GM12878 (cell line): ENCODE measurements around the gene ANO10. TPM values are rescaled to one million over a fixed set of nuclear protein-coding genes. Genes with fewer than 3 reads are reported as not detected.

ENCODE experiments used
- ATAC-seq: fragments of 200-7000 bp; cut with Tn5 transposase; 3 replicates; pipeline ENCODE4 v1.9.1; 2020; ENCODE audit warnings: mild to moderate bottlenecking, moderate library complexity
- BruUV-seq: library from RNA; stranded (reverse); fragments of 400-500 nt; replicated peaks from 2 replicates; lab custom pipeline; 2021; lab: Mats Ljungman, UMichigan
- CTCF ChIA-PET: fragments of 300-600 bp; sonication (Branson Sonifier 250); formaldehyde crosslinking; extraction: SDS; loops from one replicate; lab custom pipeline; 2021; ENCODE audit warnings: inconsistent platforms; lab: Yijun Ruan, JAX
- POLR2A ChIA-PET: fragments of 350-600 bp; formaldehyde crosslinking; extraction: SDS; loops from one replicate; lab custom pipeline; 2021; ENCODE audit warnings: inconsistent platforms; lab: Charles Lee
- RAD21 ChIA-PET: fragments of 300-600 bp; sonication (Branson Sonifier 250); formaldehyde crosslinking; loops from one replicate; lab custom pipeline; 2023; ENCODE audit warnings: antibody characterized with exemption; ENCODE audit not compliant: unreplicated experiment; lab: Charles Lee
- SMC1A ChIA-PET: fragments of 300-600 bp; sonication (Branson Sonifier 250); formaldehyde crosslinking; loops from one replicate; lab custom pipeline; 2023; ENCODE audit not compliant: unreplicated experiment, uncharacterized antibody; lab: Charles Lee
- DNase-seq: peaks from one replicate; pipeline ENCODE4 v3.0.0-alpha.2; 2011; ENCODE audit warnings: low read depth, low spot score
- FAIRE-seq: peaks from 3 replicates; lab custom pipeline; 2011; peaks lifted over from hg19 to GRCh38; lab: Jason Lieb, UNC
- H2AFZ ChIP-seq: 2 replicates; pipeline ENCODE4 v1.6.0; 2011; ENCODE audit warnings: low read depth, low read length, control low read depth; ENCODE audit not compliant: control insufficient read depth
- H3K27ac ChIP-seq: 2 replicates; pipeline ENCODE4 v1.5.1; 2011; ENCODE audit warnings: control low read depth; ENCODE audit not compliant: control insufficient read depth, insufficient read depth
- H3K27me3 ChIP-seq, 2 experiments: replicated peaks in 1 of 2; 2 replicates each; pipeline versions ENCODE4 v1.6.0 to v1.6.1; 2011; ENCODE audit warnings: low read length in 1 of 2; ENCODE audit not compliant: control insufficient read depth in 2 of 2, insufficient read depth in 2 of 2
- H3K36me3 ChIP-seq, 2 experiments: 2 replicates each; pipeline ENCODE4 v1.5.1; 2011; ENCODE audit warnings: low read length in 1 of 2; ENCODE audit not compliant: control insufficient read depth in 2 of 2, insufficient read depth in 2 of 2
- H3K4me1 ChIP-seq: 2 replicates; pipeline ENCODE4 v1.6.1; 2011; ENCODE audit warnings: mild to moderate bottlenecking, low read length, moderate library complexity, mixed read lengths; ENCODE audit not compliant: control insufficient read depth, insufficient read depth
- H3K4me2 ChIP-seq: 2 replicates; pipeline ENCODE4 v1.6.0; 2011; ENCODE audit warnings: control low read depth; ENCODE audit not compliant: control insufficient read depth, insufficient read depth
- H3K4me3 ChIP-seq: fragments of 200-600 bp; sonication (generic); 2 replicates; pipeline ENCODE4 v1.5.1; 2016
- H3K79me2 ChIP-seq: 2 replicates; pipeline ENCODE4 v1.6.0; 2011; ENCODE audit warnings: low read length; ENCODE audit not compliant: control insufficient read depth, insufficient read depth
- H3K9ac ChIP-seq: 2 replicates; pipeline ENCODE4 v1.8.0; 2011; ENCODE audit warnings: low read length, control low read depth, mixed read lengths; ENCODE audit not compliant: control insufficient read depth, insufficient read depth
- H3K9me3 ChIP-seq: replicated peaks from 3 replicates; pipeline ENCODE4 v1.5.1; 2011; ENCODE audit warnings: mild to moderate bottlenecking, low read length; ENCODE audit not compliant: control insufficient read depth, insufficient read depth
- H4K20me1 ChIP-seq: 2 replicates; pipeline ENCODE4 v1.6.0; 2011; ENCODE audit not compliant: control insufficient read depth, insufficient read depth
- CREB1 ChIP-seq: IDR thresholded peaks from 2 replicates; pipeline ENCODE4 v1.6.1; 2012; ENCODE audit warnings: low read depth, mild to moderate bottlenecking, inconsistent platforms
- CREM ChIP-seq: IDR thresholded peaks from 2 replicates; pipeline ENCODE4 v1.6.1; 2014; ENCODE audit warnings: antibody characterized with exemption, low read depth
- GATAD2B ChIP-seq: fragments of 450-650 bp; conservative IDR thresholded peaks from 2 replicates; pipeline ENCODE4 v1.6.1; 2017; ENCODE audit warnings: low read depth, mild to moderate bottlenecking, moderate library complexity
- HDAC2 ChIP-seq: fragments of 200-600 bp; sonication (generic); IDR thresholded peaks from 2 replicates; pipeline ENCODE4 v1.6.1; 2017
- KLF5 ChIP-seq: fragments of 450-650 bp; IDR thresholded peaks from 2 replicates; pipeline ENCODE4 v1.6.1; 2014; ENCODE audit warnings: mild to moderate bottlenecking; ENCODE audit not compliant: partially characterized antibody
- MTA2 ChIP-seq: fragments of 450-650 bp; IDR thresholded peaks from 2 replicates; pipeline ENCODE4 v1.6.1; 2016; ENCODE audit warnings: low read depth, mild to moderate bottlenecking, moderate library complexity
- NR2F1 ChIP-seq: fragments of 450-650 bp; conservative IDR thresholded peaks from 2 replicates; pipeline ENCODE4 v1.6.1; 2017; ENCODE audit warnings: mild to moderate bottlenecking
- POU2F2 ChIP-seq: IDR thresholded peaks from 3 replicates; pipeline ENCODE4 v1.6.1; 2011; ENCODE audit warnings: low read depth, mild to moderate bottlenecking, low read length, borderline replicate concordance
- RFX5 ChIP-seq: IDR thresholded peaks from 2 replicates; pipeline ENCODE4 v1.6.1; 2011; ENCODE audit warnings: low read depth, low read length, improper control_type of control experiment
- SIX5 ChIP-seq: IDR thresholded peaks from 2 replicates; pipeline ENCODE4 v1.6.1; 2011; ENCODE audit warnings: mild to moderate bottlenecking, low read depth, low read length, moderate library complexity; ENCODE audit not compliant: severe bottlenecking
- SMAD1 ChIP-seq: fragments of 450-650 bp; IDR thresholded peaks from 2 replicates; pipeline ENCODE4 v1.6.1; 2018; ENCODE audit warnings: mild to moderate bottlenecking, low read depth; ENCODE audit not compliant: partially characterized antibody
- ZSCAN29 ChIP-seq: fragments of 450-650 bp; IDR thresholded peaks from 2 replicates; pipeline ENCODE4 v1.6.1; 2017; ENCODE audit warnings: mild to moderate bottlenecking, moderate library complexity
- WGBS: methylation state at CpG from one replicate; pipeline ENCODE4 v1.1.6; 2016; ENCODE audit warnings: low lambda C conversion rate; ENCODE audit not compliant: insufficient replicate concordance, insufficient coverage; ENCODE audit errors: missing lambda C conversion rate; 5-methylcytosine and 5-hydroxymethylcytosine counted together
- in situ Hi-C: fragments of 300-500 bp; cut with MboI; formaldehyde crosslinking; loops from 9 replicates; pipeline ENCODE4 v1.14.3; 2018; ENCODE audit warnings: mixed read lengths
- intact Hi-C: fragments of 100-400 bp; cut with micrococcal nuclease; formaldehyde crosslinking; loops from one replicate; pipeline ENCODE4 v1.14.2; 2022; ENCODE audit not compliant: unreplicated experiment
- polyA plus RNA-seq, 11 experiments: library from polyadenylated mRNA; depleted of rRNA in 4 of 11; unstranded in 6 of 11; stranded (reverse) in 5 of 11; fragments of >200 nt; fragmentation: Nextera tagmentation in 4 of 11; fragmentation: Illumina TruSeq in 1 of 11; extraction: Ambion mirVana in 4 of 11; extraction: Trizol in 1 of 11; gene quantifications; 1 replicate in 1 of 11; 2 replicates in 10 of 11; pipeline versions ENCODE4 v1.2.1 to v1.2.3, GENCODE V29; 2011 to 2016; ENCODE audit warnings: inconsistent platforms in 2 of 11, missing spikeins in 2 of 11, low read depth in 1 of 11
- total RNA-seq, 4 experiments: library from RNA; depleted of rRNA in 3 of 4; stranded (reverse); fragments of >200 nt in 3 of 4; fragmentation: Illumina TruSeq in 1 of 4; extraction: Trizol in 1 of 4; gene quantifications; 2 replicates each; pipeline versions ENCODE4 v1.2.1 to v1.2.3, GENCODE V29; 2013 to 2021
- TF ChIP-seq, protein P1 (sequence below): IDR thresholded peaks from 2 replicates; pipeline ENCODE4 v1.6.1; 2011; ENCODE audit warnings: borderline replicate concordance, low read depth, mild to moderate bottlenecking, moderate library complexity, mixed read lengths, low read length; ENCODE audit not compliant: insufficient read depth; ENCODE audit errors: extremely low read length
- TF ChIP-seq, protein P2 (sequence below): IDR thresholded peaks from 2 replicates; pipeline ENCODE4 v1.6.1; 2011; ENCODE audit warnings: mild to moderate bottlenecking, low read depth, low read length, moderate library complexity; ENCODE audit not compliant: insufficient replicate concordance

The ANO10 gene
- total and polyA plus RNA-seq, 10 of the 15 experiments (the other 5 are each of a cell fraction or from before 2014, with no cell fraction given) = 0.29 to 21.9 (median 1.6) TPM

DNA sequence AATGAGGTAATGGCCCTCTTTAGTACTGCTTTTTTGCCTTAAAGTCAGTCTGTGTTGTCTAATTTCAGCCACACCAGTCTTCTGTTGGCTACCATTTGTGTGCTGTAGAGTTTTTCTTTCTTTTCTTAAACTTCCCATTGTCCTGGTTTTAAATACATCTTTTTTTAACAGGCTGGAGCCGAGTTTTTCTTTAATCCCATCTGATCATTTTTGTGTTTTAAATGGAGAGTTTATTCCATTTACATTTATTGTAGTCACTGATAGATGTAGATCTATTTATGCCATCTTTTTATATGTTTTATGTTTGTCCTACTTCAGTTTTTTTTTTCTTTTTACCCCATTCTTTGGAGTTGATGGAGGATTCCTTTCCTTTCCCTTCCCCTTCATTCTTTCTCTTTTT is 286.0 kb downstream of the ANO10 start:
- in situ Hi-C loops (no loop called here), intact Hi-C loops (no loop called here)
- Histone ChIP-seq H4K20me1 (no peaks in the 10 kb centered on the region), H3K79me2 (no peaks in the 10 kb centered on the region), H3K4me3 (no peak overlapping the region), H3K9me3 (peaks cover 20% of the 10 kb centered on the region), H3K27ac (no peak overlapping the region), H2AFZ (no peak overlapping the region), H3K27me3 (no peaks in the 10 kb centered on the region), H3K36me3 (peaks cover 5 to 6% of the 10 kb centered on the region in 2 experiments; a peak in 2 of 4 replicates), H3K9ac (no peak overlapping the region), H3K4me1 (no peaks in the 10 kb centered on the region), H3K4me2 (no peak overlapping the region)
- ChIA-PET RAD21 (no interaction called here), CTCF (no interaction called here), POLR2A (interaction anchor here (0.9 kb wide), 1 partner anchor 15 kb away, joined by 3 read pairs; no protein-coding TSS in a partner anchor), SMC1A (interaction anchor here (1.0 kb wide), 1 partner anchor 10 kb away, joined by 5 read pairs; no protein-coding TSS in a partner anchor)
- DNase-seq (no peak), FAIRE-seq (no peak), ATAC-seq (no peak)
- 100% methylated on average over 1 of the region's 1 CpG for WGBS
- no TSS peak for BruUV-seq
- TF ChIP-seq ZSCAN29 (no peak), SMAD1 (no peak), HDAC2 (no peak), POU2F2 (no peak), NR2F1 (no peak), GATAD2B (no peak), MTA2 (no peak), CREM (no peak), SIX5 (no peak), KLF5 (no peak), RFX5 (no peak), CREB1 (no peak)
- TF ChIP-seq, protein P1, sequence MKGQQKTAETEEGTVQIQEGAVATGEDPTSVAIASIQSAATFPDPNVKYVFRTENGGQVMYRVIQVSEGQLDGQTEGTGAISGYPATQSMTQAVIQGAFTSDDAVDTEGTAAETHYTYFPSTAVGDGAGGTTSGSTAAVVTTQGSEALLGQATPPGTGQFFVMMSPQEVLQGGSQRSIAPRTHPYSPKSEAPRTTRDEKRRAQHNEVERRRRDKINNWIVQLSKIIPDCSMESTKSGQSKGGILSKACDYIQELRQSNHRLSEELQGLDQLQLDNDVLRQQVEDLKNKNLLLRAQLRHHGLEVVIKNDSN = no peak
- TF ChIP-seq, protein P2, sequence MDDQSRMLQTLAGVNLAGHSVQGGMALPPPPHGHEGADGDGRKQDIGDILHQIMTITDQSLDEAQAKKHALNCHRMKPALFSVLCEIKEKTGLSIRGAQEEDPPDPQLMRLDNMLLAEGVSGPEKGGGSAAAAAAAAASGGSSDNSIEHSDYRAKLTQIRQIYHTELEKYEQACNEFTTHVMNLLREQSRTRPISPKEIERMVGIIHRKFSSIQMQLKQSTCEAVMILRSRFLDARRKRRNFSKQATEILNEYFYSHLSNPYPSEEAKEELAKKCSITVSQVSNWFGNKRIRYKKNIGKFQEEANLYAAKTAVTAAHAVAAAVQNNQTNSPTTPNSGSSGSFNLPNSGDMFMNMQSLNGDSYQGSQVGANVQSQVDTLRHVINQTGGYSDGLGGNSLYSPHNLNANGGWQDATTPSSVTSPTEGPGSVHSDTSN = no peak
